Mucosa of descending colon (tissue), 3 donors: Measurements from ENCODE around the gene GOLGA5. TPM values are rescaled to one million over a fixed set of nuclear protein-coding genes. Genes with fewer than 3 reads are reported as not detected.
"Not testable (repeated sequence)": the region's sequence is repeated elsewhere in the genome, so short reads cannot be mapped to it uniquely, and the experiment has no call there.

Experiments used
- ATAC-seq: fragments of 200-7000 bp; cut with Tn5 transposase; one replicate; pipeline ENCODE4 v1.9.1; 2020; ENCODE audit warnings: mild to moderate bottlenecking, moderate library complexity
- DNase-seq, 3 donors: peaks; one replicate each; pipeline ENCODE4 v3.0.0-alpha.2; 2020
- H3K36me3 ChIP-seq: fragments of 200-600 bp; one replicate; pipeline ENCODE4 v1.8.0; 2021; ENCODE audit warnings: low read depth, mild to moderate bottlenecking
- H3K4me1 ChIP-seq: fragments of 200-600 bp; one replicate; pipeline ENCODE4 v1.8.0; 2021; ENCODE audit warnings: low read depth, mild to moderate bottlenecking
- H3K4me3 ChIP-seq: fragments of 200-600 bp; one replicate; pipeline ENCODE4 v1.8.0; 2021; ENCODE audit warnings: mild to moderate bottlenecking
- H3K9me3 ChIP-seq: fragments of 200-600 bp; one replicate; pipeline ENCODE4 v1.8.0; 2021; ENCODE audit warnings: mild to moderate bottlenecking
- intact Hi-C, 2 donors: fragments of 100-400 bp; cut with DNase I in 1 of 2; cut with micrococcal nuclease in 1 of 2; formaldehyde crosslinking; loops; one replicate each; pipeline versions ENCODE4 v1.11.0 to v1.11.1; 2022; cut with DNase I, micrococcal nuclease
- total RNA-seq, 3 donors: library from RNA; stranded (reverse); fragmentation: NEBNext Ultra II Directional in 2 of 3; extraction: Animal tissue kit (Norgen Biotek cat#: 25700) in 2 of 3; gene quantifications; one replicate each; pipeline versions ENCODE4 v1.2.1 to v1.2.4, GENCODE V29; 2021 to 2023
- TF ChIP-seq, protein P1 (sequence below): fragments of 200-600 bp; IDR thresholded peaks from one replicate; pipeline ENCODE4 v1.8.0; 2022; ENCODE audit warnings: antibody characterized with exemption, mild to moderate bottlenecking
- donor health status: DM: no; HTN: no; CAD: no; lungs with moderate emphysema.
- donor health status: DM: no; HTN: no; CAD: no.
- donor health status: DM: no; HTN: yes; CAD: no.

The GOLGA5 gene
- total RNA-seq, 3 donors from 2014 or later: 33.8 to 40.0 (median 39.2) TPM

DNA sequence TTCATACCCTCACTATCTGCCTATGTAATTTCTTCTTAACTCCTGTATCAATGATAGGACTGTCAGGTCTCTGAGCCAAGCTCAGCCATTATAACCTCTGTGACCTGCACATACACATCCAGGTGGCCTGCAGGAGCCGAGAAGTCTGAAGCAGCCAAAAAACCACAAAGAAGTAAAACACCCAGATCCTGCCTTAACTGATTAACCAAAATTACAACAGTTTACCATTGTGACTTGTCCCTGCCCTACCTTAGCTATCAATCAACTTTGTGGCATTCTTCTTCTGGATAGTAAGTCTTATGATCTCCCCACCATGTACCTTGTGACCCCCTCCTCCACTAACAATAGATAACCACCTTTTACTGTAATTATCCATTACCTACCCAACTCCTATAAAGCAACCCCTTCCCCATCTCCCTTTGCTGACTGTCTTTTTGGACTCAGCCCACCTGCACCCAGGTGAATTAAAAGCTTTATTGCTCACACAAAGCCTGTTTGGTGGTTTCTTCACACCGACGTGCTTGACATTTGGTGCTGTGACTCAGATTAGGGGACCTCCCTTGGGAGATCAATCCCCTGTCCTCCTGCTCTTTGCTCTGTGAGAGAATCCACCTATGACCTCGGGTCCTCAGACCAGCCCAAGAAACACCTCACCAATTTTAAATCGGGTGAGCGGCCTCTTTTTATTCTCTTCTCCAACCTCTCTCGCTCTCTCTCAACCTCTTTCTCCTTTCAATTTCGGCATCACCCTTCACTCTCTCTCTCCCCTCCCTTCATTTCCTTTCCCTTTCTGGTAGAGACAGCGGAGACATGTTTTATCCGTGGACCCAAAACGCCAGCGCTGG is 34.2 kb upstream of the GOLGA5 start:
- no peak overlapping the region for H3K4me3 ChIP-seq
- H3K9me3 ChIP-seq: no peaks in the 10 kb centered on the region
- TF ChIP-seq, protein P1, sequence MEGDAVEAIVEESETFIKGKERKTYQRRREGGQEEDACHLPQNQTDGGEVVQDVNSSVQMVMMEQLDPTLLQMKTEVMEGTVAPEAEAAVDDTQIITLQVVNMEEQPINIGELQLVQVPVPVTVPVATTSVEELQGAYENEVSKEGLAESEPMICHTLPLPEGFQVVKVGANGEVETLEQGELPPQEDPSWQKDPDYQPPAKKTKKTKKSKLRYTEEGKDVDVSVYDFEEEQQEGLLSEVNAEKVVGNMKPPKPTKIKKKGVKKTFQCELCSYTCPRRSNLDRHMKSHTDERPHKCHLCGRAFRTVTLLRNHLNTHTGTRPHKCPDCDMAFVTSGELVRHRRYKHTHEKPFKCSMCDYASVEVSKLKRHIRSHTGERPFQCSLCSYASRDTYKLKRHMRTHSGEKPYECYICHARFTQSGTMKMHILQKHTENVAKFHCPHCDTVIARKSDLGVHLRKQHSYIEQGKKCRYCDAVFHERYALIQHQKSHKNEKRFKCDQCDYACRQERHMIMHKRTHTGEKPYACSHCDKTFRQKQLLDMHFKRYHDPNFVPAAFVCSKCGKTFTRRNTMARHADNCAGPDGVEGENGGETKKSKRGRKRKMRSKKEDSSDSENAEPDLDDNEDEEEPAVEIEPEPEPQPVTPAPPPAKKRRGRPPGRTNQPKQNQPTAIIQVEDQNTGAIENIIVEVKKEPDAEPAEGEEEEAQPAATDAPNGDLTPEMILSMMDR: no peak
- intact Hi-C loops: no loop called here
- no peaks in the 10 kb centered on the region for H3K36me3 ChIP-seq
- no peak for ATAC-seq
- no peak for DNase-seq
- no peaks in the 10 kb centered on the region for H3K4me1 ChIP-seq

DNA sequence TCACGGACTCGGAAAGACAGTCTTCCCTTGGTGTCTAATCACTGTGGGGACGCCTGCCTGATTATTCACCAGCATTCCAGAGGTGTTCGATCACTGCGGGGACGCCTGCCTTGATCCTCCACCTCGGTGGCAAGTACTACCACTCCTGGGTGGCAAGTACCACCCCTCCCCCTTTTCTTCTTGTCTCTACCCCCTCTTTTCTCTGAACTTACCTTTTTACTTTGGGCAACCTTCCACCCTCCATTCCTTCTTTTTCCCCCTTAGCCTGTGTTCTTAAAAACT is 33.6 kb upstream of the GOLGA5 start:
- Histone ChIP-seq H3K4me3 (no peak overlapping the region), H3K4me1 (no peaks in the 10 kb centered on the region), H3K36me3 (no peaks in the 10 kb centered on the region), H3K9me3 (no peaks in the 10 kb centered on the region)
- no peak for DNase-seq
- TF ChIP-seq, protein P1: no peak
- no peak for ATAC-seq
- intact Hi-C loops: no loop called here

DNA sequence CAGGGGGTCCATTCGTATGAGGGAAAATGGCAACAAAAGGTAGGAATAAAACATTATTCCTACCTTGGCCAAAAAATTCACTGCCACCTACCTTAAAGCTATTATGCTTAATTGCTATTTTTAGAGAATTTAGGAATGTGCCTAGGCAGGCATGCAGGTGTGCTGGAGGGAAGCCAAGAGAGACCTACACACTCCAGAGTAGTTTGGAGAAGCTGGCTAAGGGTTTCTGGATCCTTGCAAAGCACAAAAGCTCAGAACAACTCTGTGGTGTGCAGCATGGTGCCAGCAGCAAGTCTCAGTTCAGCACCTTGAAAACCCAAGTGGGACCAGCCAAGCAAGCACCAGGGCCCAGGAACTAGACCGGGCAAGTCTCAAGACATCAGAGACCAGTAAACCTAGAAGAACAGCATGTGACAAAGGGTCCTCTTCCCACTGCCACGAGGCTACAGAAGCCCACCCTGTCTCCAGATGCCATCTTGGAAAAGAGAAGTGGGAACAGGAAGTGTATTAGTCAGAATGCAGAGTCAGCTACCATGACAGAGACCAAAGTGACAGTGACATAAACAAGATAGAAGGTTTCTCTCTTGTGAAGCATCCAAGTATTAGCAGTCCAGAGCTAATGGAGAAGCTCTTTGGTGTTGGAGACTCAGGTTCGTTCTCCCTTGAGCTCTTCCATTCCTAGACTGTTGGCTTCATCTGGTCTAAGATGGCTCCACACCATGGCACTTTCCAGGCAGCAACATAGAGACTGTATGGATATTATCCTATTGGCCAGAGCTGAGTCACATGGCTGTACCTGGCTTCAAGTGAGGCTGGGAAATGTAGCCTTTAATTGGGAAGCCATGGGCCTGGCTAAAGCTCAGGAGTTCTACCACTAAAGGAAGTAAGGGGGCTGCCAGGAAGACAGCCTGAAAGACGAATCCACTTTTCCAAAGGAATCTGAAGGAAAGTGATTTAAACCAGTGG is 30.2 kb upstream of the GOLGA5 start:
- H3K36me3 ChIP-seq, intact Hi-C loops, H3K4me1 ChIP-seq, H3K4me3 ChIP-seq, ATAC-seq, DNase-seq, H3K9me3 ChIP-seq: not testable (repeated sequence)

DNA sequence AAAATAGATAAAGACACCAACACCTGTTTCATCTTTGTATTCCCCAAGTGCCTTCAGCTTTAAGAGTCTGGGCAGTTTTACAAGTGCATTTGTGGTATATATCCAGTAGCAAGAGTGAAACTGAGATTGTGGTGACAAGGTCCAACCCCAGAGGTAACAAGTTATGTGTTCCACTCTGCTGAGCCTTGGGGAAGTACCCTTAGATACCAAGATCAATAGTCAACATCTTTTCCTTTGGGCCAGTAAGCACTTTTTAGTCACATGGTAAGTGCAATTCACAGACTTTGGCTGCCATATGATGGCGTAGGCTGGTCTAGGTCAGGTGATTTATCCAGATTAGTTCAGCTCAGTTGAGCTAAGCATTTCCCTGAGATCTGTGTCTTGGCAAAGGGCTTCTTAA is 25.9 kb upstream of the GOLGA5 start:
- H3K36me3 ChIP-seq, intact Hi-C loops, H3K9me3 ChIP-seq, H3K4me3 ChIP-seq, H3K4me1 ChIP-seq: not testable (repeated sequence)
- peak; percentile 94 for ATAC-seq
- DNase-seq: peak in 1 of 3 donors; percentile 61

DNA sequence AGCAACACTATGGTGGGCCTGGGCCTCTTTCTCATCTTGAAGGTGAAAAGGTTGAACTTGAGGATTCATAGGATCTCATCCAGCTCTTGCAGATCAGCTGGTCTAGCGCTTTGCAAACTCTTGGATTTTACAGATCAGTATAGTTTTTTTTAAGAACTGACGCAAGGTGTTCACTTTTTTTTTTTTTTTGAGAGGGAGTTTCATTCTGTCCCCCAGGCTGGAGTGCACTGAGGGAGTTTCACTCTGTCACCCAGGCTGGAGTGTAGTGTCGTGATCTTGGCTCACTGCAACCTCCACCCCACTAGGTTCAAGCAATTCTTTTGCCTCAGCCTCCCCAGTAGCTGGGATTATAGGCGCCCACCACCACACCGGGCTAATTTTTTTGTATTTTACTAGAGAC is 25.3 kb upstream of the GOLGA5 start:
- TF ChIP-seq, protein P1: no peak
- H3K9me3 ChIP-seq: no peaks in the 10 kb centered on the region
- ATAC-seq (no peak), DNase-seq (no peak)
- H3K4me1 ChIP-seq: no peaks in the 10 kb centered on the region
- no peak overlapping the region for H3K4me3 ChIP-seq
- intact Hi-C loops: no loop called here
- no peaks in the 10 kb centered on the region for H3K36me3 ChIP-seq

DNA sequence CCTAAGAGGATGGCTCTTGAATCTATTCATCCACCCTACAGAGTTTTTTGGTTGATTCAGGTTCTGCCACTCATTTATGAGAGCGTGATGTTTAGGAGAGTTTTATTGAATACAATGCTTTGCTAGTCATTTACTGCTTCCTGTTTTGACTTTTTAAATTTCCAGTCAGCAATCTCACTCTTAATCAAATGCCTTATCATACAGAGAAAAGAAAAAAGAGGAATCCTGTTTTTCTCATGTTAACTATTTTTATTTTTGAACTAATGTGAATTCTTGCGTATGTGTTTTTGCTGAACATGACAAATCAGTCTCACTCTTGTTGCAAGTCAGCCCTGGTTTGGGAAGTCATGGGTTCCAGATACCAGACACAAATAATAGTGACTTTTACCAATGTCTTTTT is 23.6 kb upstream of the GOLGA5 start:
- intact Hi-C loops: no loop called here
- H3K9me3 ChIP-seq: no peaks in the 10 kb centered on the region
- H3K4me1 ChIP-seq: no peaks in the 10 kb centered on the region
- H3K36me3 ChIP-seq: no peaks in the 10 kb centered on the region
- H3K4me3 ChIP-seq: no peak overlapping the region
- ATAC-seq (no peak), DNase-seq (no peak)
- TF ChIP-seq, protein P1: no peak
